Endothelial cell of umbilical vein (primary cell): ENCODE measurements around the gene RGS9BP. TPM values are rescaled to one million over a fixed set of nuclear protein-coding genes. Genes with fewer than 3 reads are reported as not detected.
"Not testable (repeated sequence)": the region's sequence is repeated elsewhere in the genome, so short reads cannot be mapped to it uniquely, and the experiment has no call there.

Experiments
- BruUV-seq: library from RNA; stranded (reverse); fragments of 400-500 nt; replicated peaks from 2 replicates; lab custom pipeline; 2021; lab: Mats Ljungman, UMichigan
- CTCF ChIA-PET: fragments of 300-600, 350-600 bp; sonication (Branson Sonifier 250); formaldehyde crosslinking; loops from one replicate; lab custom pipeline; 2021; ENCODE audit warnings: antibody characterized with exemption, inconsistent platforms; lab: Charles Lee
- POLR2A ChIA-PET: fragments of 300-600, 350-600 bp; sonication (Branson Sonifier 250); formaldehyde crosslinking; loops from one replicate; lab custom pipeline; 2021; ENCODE audit warnings: antibody characterized with exemption, inconsistent platforms; lab: Charles Lee
- DNase-seq: peaks from one replicate; pipeline ENCODE4 v3.0.0-alpha.2; 2011; ENCODE audit warnings: low read depth, low spot score
- FAIRE-seq: peaks from 2 replicates; lab custom pipeline; 2011; peaks lifted over from hg19 to GRCh38; lab: Jason Lieb, UNC
- H2AFZ ChIP-seq: 2 replicates; pipeline ENCODE4 v1.6.0; 2012; ENCODE audit warnings: low read depth, low read length, control low read depth, inconsistent platforms
- H3K27ac ChIP-seq: 2 replicates; pipeline ENCODE4 v1.5.1; 2011; ENCODE audit warnings: low read depth, mild to moderate bottlenecking, control low read depth, low read length, moderate library complexity; ENCODE audit not compliant: insufficient read depth
- H3K27me3 ChIP-seq, 2 experiments: 2 replicates each; pipeline versions ENCODE4 v1.6.0 to v1.6.1; 2011; ENCODE audit warnings: low read length in 2 of 2, mixed read lengths in 1 of 2; ENCODE audit not compliant: control insufficient read depth in 2 of 2, insufficient read depth in 2 of 2
- H3K36me3 ChIP-seq, 2 experiments: 2 replicates in 1 of 2; 3 replicates in 1 of 2; pipeline ENCODE4 v1.5.1; 2011; ENCODE audit warnings: low read length in 2 of 2, mild to moderate bottlenecking in 1 of 2, moderate library complexity in 1 of 2; ENCODE audit not compliant: control insufficient read depth in 2 of 2, insufficient read depth in 2 of 2; ENCODE audit errors: extremely low read depth in 1 of 2
- H3K4me1 ChIP-seq: 3 replicates; pipeline ENCODE4 v1.5.1; 2011; ENCODE audit warnings: mild to moderate bottlenecking, low read length; ENCODE audit not compliant: control insufficient read depth, insufficient read depth; ENCODE audit errors: extremely low read depth
- H3K4me2 ChIP-seq: 2 replicates; pipeline ENCODE4 v1.6.1; 2011; ENCODE audit warnings: low read length, control low read depth, mixed read lengths; ENCODE audit not compliant: insufficient read depth
- H3K4me3 ChIP-seq, 3 experiments: fragments of 200-600 bp in 1 of 3; sonication (generic), shearing (Covaris generic) in 1 of 3; replicated peaks in 1 of 3; 2 replicates each; pipeline ENCODE4 v1.5.1; 2011 to 2016; ENCODE audit warnings: control low read depth in 3 of 3, low read length in 3 of 3, mild to moderate bottlenecking in 2 of 3, inconsistent platforms in 1 of 3, low read depth in 1 of 3, moderate library complexity in 1 of 3; ENCODE audit not compliant: insufficient read depth in 1 of 3
- H3K79me2 ChIP-seq: 2 replicates; pipeline ENCODE4 v1.6.0; 2012; ENCODE audit warnings: low read length, inconsistent platforms; ENCODE audit not compliant: control insufficient read depth, insufficient read depth
- H3K9ac ChIP-seq: replicated peaks from 2 replicates; pipeline ENCODE3; 2011; ENCODE audit warnings: low read length, control low read depth; ENCODE audit not compliant: insufficient read depth; ENCODE audit errors: extremely low read depth
- H3K9me1 ChIP-seq: replicated peaks from 3 replicates; pipeline ENCODE4 v1.6.0; 2011; ENCODE audit warnings: mild to moderate bottlenecking, low read length; ENCODE audit not compliant: control insufficient read depth, insufficient read depth; ENCODE audit errors: extremely low read depth
- H3K9me3 ChIP-seq: replicated peaks from 2 replicates; pipeline ENCODE4 v1.5.1; 2012; ENCODE audit warnings: low read length, inconsistent platforms; ENCODE audit not compliant: control insufficient read depth, insufficient read depth
- H4K20me1 ChIP-seq: replicated peaks from 2 replicates; pipeline ENCODE3; 2011; ENCODE audit warnings: mild to moderate bottlenecking, low read length; ENCODE audit not compliant: control insufficient read depth, insufficient read depth; ENCODE audit errors: extremely low read depth
- CTCF ChIP-seq, 2 donors: IDR thresholded peaks; 1 replicate in 1 of 2; 2 replicates in 1 of 2; pipeline ENCODE4 v1.5.1; 2011; ENCODE audit warnings: low read length in 2 of 2, mild to moderate bottlenecking in 2 of 2, moderate library complexity in 2 of 2, control low read depth in 1 of 2, inconsistent platforms in 1 of 2, low read depth in 1 of 2; ENCODE audit not compliant: insufficient read depth in 1 of 2; ENCODE audit errors: extremely low read depth in 1 of 2
- EZH2 ChIP-seq: IDR thresholded peaks from 2 replicates; pipeline ENCODE4 v1.6.1; 2012; ENCODE audit warnings: borderline replicate concordance, low read depth, mild to moderate bottlenecking, moderate library complexity, low read length, inconsistent platforms; ENCODE audit not compliant: severe bottlenecking
- FOS ChIP-seq: IDR thresholded peaks from 2 replicates; pipeline ENCODE4 v1.6.1; 2011; ENCODE audit warnings: mild to moderate bottlenecking, low read length, moderate library complexity, borderline replicate concordance; ENCODE audit not compliant: insufficient read depth
- GATA2 ChIP-seq: IDR thresholded peaks from 2 replicates; pipeline ENCODE4 v1.7.0; 2011; ENCODE audit warnings: low read depth, mild to moderate bottlenecking, moderate library complexity, mixed read lengths, low read length; ENCODE audit not compliant: insufficient read length, insufficient read depth
- JUN ChIP-seq: IDR thresholded peaks from 2 replicates; pipeline ENCODE4 v1.6.1; 2011; ENCODE audit warnings: borderline replicate concordance, low read depth; ENCODE audit not compliant: insufficient read length, insufficient read depth
- MYC ChIP-seq: IDR thresholded peaks from one replicate; pipeline ENCODE4 v1.6.1; 2011; ENCODE audit warnings: mild to moderate bottlenecking, low read depth, low read length
- POLR2A ChIP-seq: IDR thresholded peaks from 2 replicates; pipeline ENCODE4 v1.6.1; 2012; ENCODE audit warnings: low read depth, mild to moderate bottlenecking, control low read depth, low read length
- POLR2AphosphoS5 ChIP-seq: IDR thresholded peaks from 2 replicates; pipeline ENCODE4 v1.6.1; 2012; ENCODE audit warnings: low read depth, mild to moderate bottlenecking, control low read depth, low read length, moderate library complexity; ENCODE audit not compliant: insufficient read depth
- dilution Hi-C: fragments of 300-500 bp; cut with MboI; formaldehyde crosslinking; loops from one replicate; pipeline ENCODE4 v1.15.0; 2019; ENCODE audit warnings: low sequenced_read_pairs; ENCODE audit not compliant: extremely low pct_ligation_motif_present
- intact Hi-C: fragments of 100-400 bp; cut with micrococcal nuclease; formaldehyde crosslinking; loops from one replicate; pipeline ENCODE4 v1.10.0; 2022
- polyA plus RNA-seq, 4 experiments: library from polyadenylated mRNA; depleted of rRNA in 3 of 4; stranded (reverse) in 3 of 4; unstranded in 1 of 4; fragments of >200 nt; gene quantifications; 2 replicates each; pipeline versions ENCODE4 v1.2.1 to v1.2.3, GENCODE V29; 2011 to 2012; ENCODE audit warnings: missing spikeins in 1 of 4
- total RNA-seq: library from RNA; stranded (reverse); gene quantifications from 2 replicates; pipeline ENCODE4 v1.2.3, GENCODE V29; 2021
- TF ChIP-seq, protein P1 (sequence below): IDR thresholded peaks from 2 replicates; pipeline ENCODE4 v1.6.1; 2011; ENCODE audit not compliant: insufficient read depth, insufficient read length

Gene RGS9BP
- total and polyA plus RNA-seq, 2 donors (not counting 3 experiments of a cell fraction or from before 2014, with no cell fraction given): 0.15 TPM; not detected in 1

DNA sequence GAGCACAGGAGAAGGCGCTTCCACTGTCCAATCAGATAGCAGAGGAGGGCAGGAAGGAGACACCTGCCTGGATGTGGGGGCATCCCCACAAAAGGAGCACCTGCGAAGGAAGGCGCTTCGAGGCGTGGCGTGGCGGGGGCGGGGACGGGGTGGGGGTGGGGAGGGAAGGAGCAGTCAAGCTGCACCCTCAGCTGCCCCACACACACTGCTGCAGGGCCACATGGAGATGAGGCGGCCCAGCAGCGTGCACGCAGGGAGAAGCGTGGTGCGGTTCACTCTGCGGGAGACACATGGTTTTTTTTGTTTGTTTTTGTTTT is 22.1 kb upstream of the RGS9BP start:
- dilution Hi-C loops: no loop called here

GRCh38 chr19:32656379-32656778 is 19.3 kb upstream of the RGS9BP start:
- H3K9ac ChIP-seq, dilution Hi-C loops, BruUV-seq, H3K4me3 ChIP-seq, H2AFZ ChIP-seq, H3K4me1 ChIP-seq, H3K27ac ChIP-seq, POLR2A ChIA-PET, intact Hi-C loops, H3K36me3 ChIP-seq, H4K20me1 ChIP-seq, H3K27me3 ChIP-seq, H3K4me2 ChIP-seq, H3K9me1 ChIP-seq, H3K9me3 ChIP-seq, FAIRE-seq, DNase-seq: not testable (repeated sequence)
- peaks cover 21% of the 10 kb centered on the region for H3K79me2 ChIP-seq
- CTCF ChIA-PET: interaction anchor here (0.7 to 1.8 kb wide), 3 partner anchors 8 to 1974 kb away, joined by 3 to 4 read pairs (median 4); no protein-coding TSS in a partner anchor

More for the DNA sequence above, 22.1 kb upstream of the RGS9BP start:
- DNase-seq: no peak
- no peak overlapping the region for H3K4me2 ChIP-seq
- no peak overlapping the region for H3K27ac ChIP-seq
- H3K36me3 ChIP-seq: peaks cover 0 to 10% of the 10 kb centered on the region in 2 experiments
- BruUV-seq: no TSS peak
- no peaks in the 10 kb centered on the region for H3K4me1 ChIP-seq
- TF ChIP-seq GATA2 (no peak), MYC (no peak), POLR2AphosphoS5 (no peak), EZH2 (no peak), CTCF (IDR thresholded peaks at IDR 0.05; ENCODE audit: extremely low read depth in 1 of 2, insufficient read depth in 1 of 2, low read depth in 1 of 2, low read length in 2 of 2) (no peak), POLR2A (no peak), JUN (no peak), FOS (no peak)
- TF ChIP-seq, protein P1, sequence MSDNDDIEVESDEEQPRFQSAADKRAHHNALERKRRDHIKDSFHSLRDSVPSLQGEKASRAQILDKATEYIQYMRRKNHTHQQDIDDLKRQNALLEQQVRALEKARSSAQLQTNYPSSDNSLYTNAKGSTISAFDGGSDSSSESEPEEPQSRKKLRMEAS: no peak
- H3K27me3 ChIP-seq: no peaks in the 10 kb centered on the region
- no peak overlapping the region for H2AFZ ChIP-seq
- no peak overlapping the region for H3K9ac ChIP-seq
- H3K79me2 ChIP-seq: no peaks in the 10 kb centered on the region
- H3K9me1 ChIP-seq: no peaks in the 10 kb centered on the region
- FAIRE-seq: no peak
- no peaks in the 10 kb centered on the region for H4K20me1 ChIP-seq
- intact Hi-C loops: no loop called here
- H3K9me3 ChIP-seq: no peaks in the 10 kb centered on the region
- ChIA-PET CTCF (no interaction called here), POLR2A (no interaction called here)
- H3K4me3 ChIP-seq: no peak overlapping the region
